ENCODE results near the gene RBBP8NL.

Gene RBBP8NL

GRCh38 chr20:62451156-62451767, 23.9 kb upstream of the RBBP8NL start:
- no peak overlapping the region for H3K4me3 ChIP-seq (ENCODE audit: low read depth, low read length)
- no peak for TF ChIP-seq CTCF (IDR thresholded peaks at IDR 0.05; ENCODE audit: insufficient read depth, low read depth, low read length, missing control alignments)
- no peak for DNase-seq (ENCODE audit: low read depth)

GRCh38 chr20:62449951-62450691, 22.8 kb upstream of the RBBP8NL start:
- no peak for DNase-seq (ENCODE audit: low read depth)
- TF ChIP-seq CTCF (IDR thresholded peaks at IDR 0.05; ENCODE audit: insufficient read depth, low read depth, low read length, missing control alignments), result no peak
- no peak overlapping the region for H3K4me3 ChIP-seq (ENCODE audit: low read depth, low read length)

GRCh38 chr20:62448788-62449187, 21.4 kb upstream of the RBBP8NL start:
- no peak for DNase-seq (ENCODE audit: low read depth)
- no peak overlapping the region for H3K4me3 ChIP-seq (ENCODE audit: low read depth, low read length)
- no peak for TF ChIP-seq CTCF (IDR thresholded peaks at IDR 0.05; ENCODE audit: insufficient read depth, low read depth, low read length, missing control alignments)

GRCh38 chr20:62448038-62448437, 20.7 kb upstream of the RBBP8NL start:
- H3K4me3 ChIP-seq (ENCODE audit: low read depth, low read length), result no peak overlapping the region
- no peak for TF ChIP-seq CTCF (IDR thresholded peaks at IDR 0.05; ENCODE audit: insufficient read depth, low read depth, low read length, missing control alignments)
- DNase-seq (ENCODE audit: low read depth), result no peak

GRCh38 chr20:62446888-62447869, 19.8 kb upstream of the RBBP8NL start:
- no peak for DNase-seq (ENCODE audit: low read depth)
- no peak for TF ChIP-seq CTCF (IDR thresholded peaks at IDR 0.05; ENCODE audit: insufficient read depth, low read depth, low read length, missing control alignments)
- H3K4me3 ChIP-seq (ENCODE audit: low read depth, low read length), result no peak overlapping the region

GRCh38 chr20:62446481-62446880, 19.1 kb upstream of the RBBP8NL start:
- TF ChIP-seq CTCF (IDR thresholded peaks at IDR 0.05; ENCODE audit: insufficient read depth, low read depth, low read length, missing control alignments), result no peak
- no peak for DNase-seq (ENCODE audit: low read depth)
- no peak overlapping the region for H3K4me3 ChIP-seq (ENCODE audit: low read depth, low read length)
